WTC11 (cell line): ENCODE measurements around the gene PPP1CA.

ENCODE experiments used
- CREB1 ChIP-seq: sonication (generic); formaldehyde crosslinking; IDR thresholded peaks from 2 replicates; pipeline ENCODE4 v1.8.0; 2023; ENCODE audit warnings: mild to moderate bottlenecking, missing genetic modification reagents
- JUN ChIP-seq: sonication (generic); formaldehyde crosslinking; IDR thresholded peaks from 2 replicates; pipeline ENCODE4 v1.8.0; 2023; ENCODE audit warnings: mild to moderate bottlenecking, missing genetic modification reagents
- TCF7 ChIP-seq: sonication (generic); formaldehyde crosslinking; IDR thresholded peaks from 2 replicates; pipeline ENCODE4 v1.8.0; 2022; ENCODE audit warnings: mild to moderate bottlenecking, low read depth, missing genetic modification reagents, moderate library complexity
- TEAD1 ChIP-seq: sonication (generic); formaldehyde crosslinking; IDR thresholded peaks from 2 replicates; pipeline ENCODE4 v1.8.0; 2022; ENCODE audit warnings: mild to moderate bottlenecking, missing genetic modification reagents
- TEAD4 ChIP-seq: sonication (generic); formaldehyde crosslinking; IDR thresholded peaks from 2 replicates; pipeline ENCODE4 v1.8.0; 2022; ENCODE audit warnings: mild to moderate bottlenecking, missing genetic modification reagents
- ZNF317 ChIP-seq: sonication (generic); formaldehyde crosslinking; IDR thresholded peaks from 2 replicates; pipeline ENCODE4 v1.8.1; 2023; ENCODE audit warnings: low read depth, mild to moderate bottlenecking, moderate library complexity, missing genetic modification reagents, borderline replicate concordance
- TF ChIP-seq, protein P1 (sequence below): fragments of 200-600 bp; IDR thresholded peaks from 2 replicates; pipeline ENCODE4 v1.8.0; 2022; ENCODE audit warnings: antibody characterized with exemption
- TF ChIP-seq, protein P2 (sequence below): sonication (generic); formaldehyde crosslinking; IDR thresholded peaks from 2 replicates; pipeline ENCODE4 v1.8.1; 2022; ENCODE audit warnings: low read depth, missing genetic modification reagents, borderline replicate concordance
- TF ChIP-seq, protein P3 (sequence below): sonication (generic); formaldehyde crosslinking; IDR thresholded peaks from 2 replicates; pipeline ENCODE4 v1.8.0; 2022; ENCODE audit warnings: mild to moderate bottlenecking, missing genetic modification reagents
- TF ChIP-seq, protein P4 (sequence below): sonication (generic); formaldehyde crosslinking; IDR thresholded peaks from 2 replicates; pipeline ENCODE4 v1.8.0; 2022; ENCODE audit warnings: mild to moderate bottlenecking, missing genetic modification reagents
- TF ChIP-seq, protein P5 (sequence below): sonication (generic); formaldehyde crosslinking; IDR thresholded peaks from 2 replicates; pipeline ENCODE4 v1.8.1; 2023; ENCODE audit warnings: mild to moderate bottlenecking, moderate library complexity, missing genetic modification reagents

DNA sequence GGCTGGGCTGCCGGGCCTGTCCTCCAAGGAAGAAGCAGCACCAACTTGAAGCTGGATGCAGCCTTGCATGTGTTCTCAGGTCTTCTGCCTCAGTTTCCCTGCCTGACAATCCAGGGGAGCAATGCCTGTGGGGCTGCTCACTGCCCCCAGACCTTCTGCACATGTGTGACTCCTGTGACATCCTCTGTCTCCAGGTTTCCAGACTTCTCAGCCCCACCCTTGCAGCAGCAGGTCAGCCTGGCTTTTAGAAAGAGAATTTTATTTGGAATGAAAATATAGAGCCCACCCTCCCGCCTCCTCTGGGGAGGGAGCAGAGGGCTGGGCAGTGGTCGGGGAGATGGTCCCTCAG lies 36.1 kb upstream of the PPP1CA start:
- TF ChIP-seq, protein P1, sequence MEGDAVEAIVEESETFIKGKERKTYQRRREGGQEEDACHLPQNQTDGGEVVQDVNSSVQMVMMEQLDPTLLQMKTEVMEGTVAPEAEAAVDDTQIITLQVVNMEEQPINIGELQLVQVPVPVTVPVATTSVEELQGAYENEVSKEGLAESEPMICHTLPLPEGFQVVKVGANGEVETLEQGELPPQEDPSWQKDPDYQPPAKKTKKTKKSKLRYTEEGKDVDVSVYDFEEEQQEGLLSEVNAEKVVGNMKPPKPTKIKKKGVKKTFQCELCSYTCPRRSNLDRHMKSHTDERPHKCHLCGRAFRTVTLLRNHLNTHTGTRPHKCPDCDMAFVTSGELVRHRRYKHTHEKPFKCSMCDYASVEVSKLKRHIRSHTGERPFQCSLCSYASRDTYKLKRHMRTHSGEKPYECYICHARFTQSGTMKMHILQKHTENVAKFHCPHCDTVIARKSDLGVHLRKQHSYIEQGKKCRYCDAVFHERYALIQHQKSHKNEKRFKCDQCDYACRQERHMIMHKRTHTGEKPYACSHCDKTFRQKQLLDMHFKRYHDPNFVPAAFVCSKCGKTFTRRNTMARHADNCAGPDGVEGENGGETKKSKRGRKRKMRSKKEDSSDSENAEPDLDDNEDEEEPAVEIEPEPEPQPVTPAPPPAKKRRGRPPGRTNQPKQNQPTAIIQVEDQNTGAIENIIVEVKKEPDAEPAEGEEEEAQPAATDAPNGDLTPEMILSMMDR: no peak
- TF ChIP-seq TEAD4 (CRISPR knock-in tag): no peak
- TF ChIP-seq, protein P2, sequence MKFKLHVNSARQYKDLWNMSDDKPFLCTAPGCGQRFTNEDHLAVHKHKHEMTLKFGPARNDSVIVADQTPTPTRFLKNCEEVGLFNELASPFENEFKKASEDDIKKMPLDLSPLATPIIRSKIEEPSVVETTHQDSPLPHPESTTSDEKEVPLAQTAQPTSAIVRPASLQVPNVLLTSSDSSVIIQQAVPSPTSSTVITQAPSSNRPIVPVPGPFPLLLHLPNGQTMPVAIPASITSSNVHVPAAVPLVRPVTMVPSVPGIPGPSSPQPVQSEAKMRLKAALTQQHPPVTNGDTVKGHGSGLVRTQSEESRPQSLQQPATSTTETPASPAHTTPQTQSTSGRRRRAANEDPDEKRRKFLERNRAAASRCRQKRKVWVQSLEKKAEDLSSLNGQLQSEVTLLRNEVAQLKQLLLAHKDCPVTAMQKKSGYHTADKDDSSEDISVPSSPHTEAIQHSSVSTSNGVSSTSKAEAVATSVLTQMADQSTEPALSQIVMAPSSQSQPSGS: no peak
- TF ChIP-seq, protein P3, sequence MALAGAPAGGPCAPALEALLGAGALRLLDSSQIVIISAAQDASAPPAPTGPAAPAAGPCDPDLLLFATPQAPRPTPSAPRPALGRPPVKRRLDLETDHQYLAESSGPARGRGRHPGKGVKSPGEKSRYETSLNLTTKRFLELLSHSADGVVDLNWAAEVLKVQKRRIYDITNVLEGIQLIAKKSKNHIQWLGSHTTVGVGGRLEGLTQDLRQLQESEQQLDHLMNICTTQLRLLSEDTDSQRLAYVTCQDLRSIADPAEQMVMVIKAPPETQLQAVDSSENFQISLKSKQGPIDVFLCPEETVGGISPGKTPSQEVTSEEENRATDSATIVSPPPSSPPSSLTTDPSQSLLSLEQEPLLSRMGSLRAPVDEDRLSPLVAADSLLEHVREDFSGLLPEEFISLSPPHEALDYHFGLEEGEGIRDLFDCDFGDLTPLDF (CRISPR knock-in tag): no peak
- TF ChIP-seq CREB1: no peak
- no peak for TF ChIP-seq TEAD1 (CRISPR knock-in tag)
- TF ChIP-seq TCF7 (CRISPR knock-in tag): no peak
- TF ChIP-seq, protein P4, sequence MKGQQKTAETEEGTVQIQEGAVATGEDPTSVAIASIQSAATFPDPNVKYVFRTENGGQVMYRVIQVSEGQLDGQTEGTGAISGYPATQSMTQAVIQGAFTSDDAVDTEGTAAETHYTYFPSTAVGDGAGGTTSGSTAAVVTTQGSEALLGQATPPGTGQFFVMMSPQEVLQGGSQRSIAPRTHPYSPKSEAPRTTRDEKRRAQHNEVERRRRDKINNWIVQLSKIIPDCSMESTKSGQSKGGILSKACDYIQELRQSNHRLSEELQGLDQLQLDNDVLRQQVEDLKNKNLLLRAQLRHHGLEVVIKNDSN (CRISPR knock-in tag): no peak
- TF ChIP-seq JUN: no peak
- no peak for TF ChIP-seq ZNF317
- TF ChIP-seq, protein P5, sequence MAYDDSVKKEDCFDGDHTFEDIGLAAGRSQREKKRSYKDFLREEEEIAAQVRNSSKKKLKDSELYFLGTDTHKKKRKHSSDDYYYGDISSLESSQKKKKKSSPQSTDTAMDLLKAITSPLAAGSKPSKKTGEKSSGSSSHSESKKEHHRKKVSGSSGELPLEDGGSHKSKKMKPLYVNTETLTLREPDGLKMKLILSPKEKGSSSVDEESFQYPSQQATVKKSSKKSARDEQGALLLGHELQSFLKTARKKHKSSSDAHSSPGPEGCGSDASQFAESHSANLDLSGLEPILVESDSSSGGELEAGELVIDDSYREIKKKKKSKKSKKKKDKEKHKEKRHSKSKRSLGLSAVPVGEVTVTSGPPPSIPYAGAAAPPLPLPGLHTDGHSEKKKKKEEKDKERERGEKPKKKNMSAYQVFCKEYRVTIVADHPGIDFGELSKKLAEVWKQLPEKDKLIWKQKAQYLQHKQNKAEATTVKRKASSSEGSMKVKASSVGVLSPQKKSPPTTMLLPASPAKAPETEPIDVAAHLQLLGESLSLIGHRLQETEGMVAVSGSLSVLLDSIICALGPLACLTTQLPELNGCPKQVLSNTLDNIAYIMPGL: no peak
